IPS-20b (cell line): ENCODE measurements around the gene LSM10.

ENCODE experiments used
- H3K27ac ChIP-seq: one replicate; pipeline ENCODE4 v1.5.1; 2013; ENCODE audit warnings: low read length
- H3K27me3 ChIP-seq: 2 replicates; pipeline ENCODE4 v1.6.1; 2013; ENCODE audit warnings: mild to moderate bottlenecking, low read length, inconsistent platforms; ENCODE audit not compliant: insufficient read depth
- H3K36me3 ChIP-seq: 2 replicates; pipeline ENCODE4 v1.6.1; 2013; ENCODE audit warnings: low read depth, mild to moderate bottlenecking, inconsistent platforms, low read length, moderate library complexity; ENCODE audit not compliant: insufficient read depth
- H3K4me1 ChIP-seq: 2 replicates; pipeline ENCODE4 v1.6.1; 2013; ENCODE audit warnings: mild to moderate bottlenecking, control low read depth, inconsistent platforms, low read length, moderate library complexity; ENCODE audit not compliant: insufficient read depth
- H3K4me3 ChIP-seq: 2 replicates; pipeline ENCODE4 v1.5.1; 2013; ENCODE audit warnings: mild to moderate bottlenecking, low read length, inconsistent platforms
- H3K9ac ChIP-seq: 2 replicates; pipeline ENCODE4 v1.6.1; 2013; ENCODE audit warnings: low read depth, mild to moderate bottlenecking, inconsistent platforms, low read length, moderate library complexity
- H3K9me3 ChIP-seq: 2 replicates; pipeline ENCODE4 v1.6.1; 2013; ENCODE audit warnings: mild to moderate bottlenecking, low read depth, low read length, inconsistent platforms; ENCODE audit not compliant: insufficient read depth

LSM10 gene

DNA sequence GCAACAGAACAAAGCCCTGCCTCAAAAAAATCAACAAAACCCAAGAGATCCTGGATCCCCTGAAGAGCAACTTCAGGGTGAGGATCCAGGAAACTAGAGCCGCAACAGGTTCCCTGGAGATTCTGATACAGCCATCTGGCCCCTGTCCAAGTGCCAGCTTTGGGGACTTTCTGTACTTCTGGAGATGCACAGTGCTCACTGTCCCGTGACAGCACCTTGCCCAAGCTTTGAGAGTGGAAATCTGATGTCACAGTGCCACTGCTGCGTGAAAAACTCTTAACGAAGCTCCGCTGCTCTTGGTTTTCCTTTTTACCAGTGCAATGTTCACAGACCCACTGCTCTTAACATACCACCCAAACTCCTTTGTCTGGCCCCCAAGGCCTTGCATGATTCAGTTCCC is 38.3 kb downstream of the LSM10 start:
- no peak overlapping the region for H3K9ac ChIP-seq
- no peak overlapping the region for H3K27ac ChIP-seq
- H3K4me3 ChIP-seq: no peak overlapping the region
- peaks cover 40% of the 10 kb centered on the region for H3K36me3 ChIP-seq
- no peaks in the 10 kb centered on the region for H3K9me3 ChIP-seq
- no peaks in the 10 kb centered on the region for H3K4me1 ChIP-seq
- no peaks in the 10 kb centered on the region for H3K27me3 ChIP-seq

DNA sequence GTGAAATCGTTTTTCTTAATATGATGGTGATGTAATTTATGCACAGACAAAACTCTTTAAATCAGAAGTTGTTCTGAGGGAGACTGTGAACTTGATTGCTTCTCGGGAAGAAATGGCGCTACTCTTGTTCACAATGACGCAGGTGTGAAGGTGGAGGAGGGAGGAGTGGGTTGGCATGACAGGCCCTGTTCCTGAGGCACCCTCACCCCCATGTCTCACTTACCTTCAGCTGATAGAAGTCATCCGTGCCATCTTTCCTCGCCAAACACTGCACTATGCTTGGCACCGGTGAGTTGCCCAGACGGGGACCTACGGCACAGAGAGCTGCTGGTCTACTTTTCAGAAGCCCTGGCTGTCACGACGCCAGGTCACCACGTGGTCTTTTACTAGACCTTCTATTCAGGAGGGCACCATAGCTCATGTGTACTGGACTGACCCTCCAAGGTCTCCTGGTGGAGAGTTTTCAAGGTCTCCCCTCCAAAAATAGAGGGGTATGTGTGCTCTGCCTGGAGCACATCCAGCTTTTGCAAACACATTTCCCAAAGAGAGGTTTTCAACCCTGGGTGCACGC is 39.1 kb downstream of the LSM10 start:
- Histone ChIP-seq H3K9ac (no peak overlapping the region; the same call in 1 of the 2 replicates), H3K9me3 (no peaks in the 10 kb centered on the region), H3K36me3 (peaks cover 46% of the 10 kb centered on the region), H3K27me3 (no peaks in the 10 kb centered on the region), H3K4me1 (no peaks in the 10 kb centered on the region), H3K27ac (no peak overlapping the region), H3K4me3 (no peak overlapping the region)

DNA sequence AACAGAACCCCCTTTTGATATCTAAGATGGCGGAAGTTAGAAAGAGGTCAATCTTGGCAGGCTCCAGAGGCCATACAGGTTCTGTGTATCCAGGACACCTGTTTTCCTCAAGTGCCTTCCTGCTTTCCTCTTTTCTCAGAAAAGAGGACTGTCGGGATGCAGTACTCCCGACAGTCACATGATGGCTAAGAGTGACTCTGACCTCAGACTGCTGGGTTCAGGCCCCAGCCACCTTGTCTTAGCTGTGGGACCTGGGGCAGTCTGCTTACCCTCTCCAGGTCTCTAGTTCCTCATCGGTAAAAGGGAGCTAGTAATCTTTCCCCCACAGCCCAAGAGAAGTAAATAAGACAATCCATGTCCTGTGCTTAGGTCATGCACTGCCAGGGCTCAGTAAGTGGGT is 41.9 kb downstream of the LSM10 start:
- H3K4me1 ChIP-seq: peaks cover 7% of the 10 kb centered on the region; the same call in 1 of the 2 replicates
- no peak overlapping the region for H3K9ac ChIP-seq
- H3K27me3 ChIP-seq: no peaks in the 10 kb centered on the region
- no peaks in the 10 kb centered on the region for H3K9me3 ChIP-seq
- peaks cover 42% of the 10 kb centered on the region for H3K36me3 ChIP-seq
- no peak overlapping the region for H3K4me3 ChIP-seq
- no peak overlapping the region for H3K27ac ChIP-seq

GRCh38 chr1:36354486-36354885 is 43.2 kb downstream of the LSM10 start:
- Histone ChIP-seq H3K9me3 (no peaks in the 10 kb centered on the region), H3K4me1 (peaks cover 7% of the 10 kb centered on the region; the same call in 1 of the 2 replicates), H3K27ac (no peak overlapping the region), H3K36me3 (peaks cover 38% of the 10 kb centered on the region), H3K27me3 (no peaks in the 10 kb centered on the region), H3K9ac (no peak overlapping the region), H3K4me3 (no peak overlapping the region)

DNA sequence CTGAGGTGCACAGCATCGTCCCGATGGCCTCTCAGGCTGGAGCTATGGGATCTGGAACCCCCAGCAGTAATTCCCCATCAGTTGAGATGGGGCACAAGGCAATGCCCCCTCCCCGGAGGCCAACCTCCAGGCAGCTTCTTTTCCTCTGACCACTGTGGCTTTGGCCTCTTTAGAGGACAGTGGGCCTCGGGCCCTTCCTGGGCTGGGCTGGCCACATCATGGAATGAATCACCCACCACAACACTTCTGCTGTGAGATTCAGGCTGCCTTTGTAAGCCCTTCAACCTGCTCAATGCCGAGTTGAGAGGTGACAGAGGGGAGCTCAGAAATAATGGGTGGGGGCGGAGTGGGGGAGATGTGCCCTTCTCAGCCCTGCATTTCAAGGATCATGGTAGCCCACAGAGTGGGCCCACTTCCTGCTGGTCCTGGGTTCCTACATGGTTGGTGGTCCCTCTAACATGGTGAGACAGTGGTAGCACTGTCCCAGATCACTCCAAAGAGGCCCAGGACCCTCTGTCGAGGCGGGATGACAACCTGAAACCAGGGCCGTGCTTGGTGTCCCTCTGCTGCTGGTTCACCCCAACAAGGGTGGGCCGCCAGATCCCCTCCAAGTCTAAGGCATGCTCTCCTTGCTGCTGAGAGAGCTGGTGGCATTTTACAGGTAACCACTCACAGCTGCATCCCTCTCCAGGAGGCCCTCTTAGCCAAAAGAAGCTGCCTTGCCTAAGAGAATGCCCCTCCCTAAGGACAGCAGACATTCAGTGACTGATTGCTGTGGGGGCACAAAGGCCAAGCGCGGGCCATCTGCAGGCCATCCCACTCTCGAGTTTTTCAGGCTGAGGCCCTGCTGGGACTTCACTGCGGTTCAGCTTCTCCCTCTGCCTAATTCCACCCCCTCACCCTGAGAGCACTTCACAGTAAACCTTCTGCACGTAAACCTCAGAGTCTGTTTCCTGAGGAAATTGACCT is 44.5 kb downstream of the LSM10 start:
- Histone ChIP-seq H3K27me3 (no peaks in the 10 kb centered on the region), H3K36me3 (peaks cover 44% of the 10 kb centered on the region), H3K9me3 (no peaks in the 10 kb centered on the region), H3K4me3 (no peak overlapping the region), H3K4me1 (peaks cover 7% of the 10 kb centered on the region; the same call in 1 of the 2 replicates), H3K9ac (no peak overlapping the region), H3K27ac (no peak overlapping the region)

DNA sequence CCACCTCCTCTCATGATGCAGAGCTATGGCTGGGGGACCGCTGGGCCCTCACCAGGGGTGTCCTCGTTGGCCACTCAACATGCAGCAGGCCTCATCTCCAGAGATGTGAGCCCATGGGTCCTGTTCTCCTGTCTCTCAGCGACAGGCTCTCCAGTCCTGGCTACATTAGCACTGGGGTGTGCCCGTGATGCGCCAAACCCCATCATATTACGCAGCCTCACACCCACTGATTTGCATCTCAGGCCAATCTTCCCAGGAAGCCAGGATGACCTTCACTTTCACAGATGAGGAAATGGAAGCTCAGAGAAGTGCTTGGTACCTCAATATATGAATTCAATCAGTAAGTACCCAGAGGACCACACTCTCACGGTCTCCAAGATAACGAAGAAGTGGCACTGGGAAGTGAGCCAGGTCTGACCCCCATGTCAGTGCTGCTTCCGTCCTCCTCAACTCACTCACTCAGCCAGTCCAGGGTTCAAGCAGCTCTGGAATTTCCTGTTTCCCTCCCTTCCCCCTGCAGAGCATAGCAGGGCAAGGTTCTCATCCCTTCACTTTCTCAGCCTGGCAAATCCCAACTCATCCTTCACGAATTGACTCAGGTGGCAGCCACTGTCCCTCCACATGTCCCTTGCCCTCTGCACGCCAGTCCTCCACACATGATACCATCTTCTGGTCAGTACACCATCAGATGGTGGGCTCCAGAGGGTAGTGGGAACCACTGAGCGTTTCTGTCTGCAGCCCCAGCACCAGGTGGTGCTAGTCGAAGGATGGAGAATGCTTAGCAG is 45.4 kb downstream of the LSM10 start:
- H3K4me3 ChIP-seq: no peak overlapping the region
- H3K4me1 ChIP-seq: peaks cover 7% of the 10 kb centered on the region; the same call in 1 of the 2 replicates
- H3K9me3 ChIP-seq: no peaks in the 10 kb centered on the region
- H3K9ac ChIP-seq: no peak overlapping the region
- H3K27me3 ChIP-seq: no peaks in the 10 kb centered on the region
- H3K27ac ChIP-seq: no peak overlapping the region
- H3K36me3 ChIP-seq: peaks cover 47% of the 10 kb centered on the region

DNA sequence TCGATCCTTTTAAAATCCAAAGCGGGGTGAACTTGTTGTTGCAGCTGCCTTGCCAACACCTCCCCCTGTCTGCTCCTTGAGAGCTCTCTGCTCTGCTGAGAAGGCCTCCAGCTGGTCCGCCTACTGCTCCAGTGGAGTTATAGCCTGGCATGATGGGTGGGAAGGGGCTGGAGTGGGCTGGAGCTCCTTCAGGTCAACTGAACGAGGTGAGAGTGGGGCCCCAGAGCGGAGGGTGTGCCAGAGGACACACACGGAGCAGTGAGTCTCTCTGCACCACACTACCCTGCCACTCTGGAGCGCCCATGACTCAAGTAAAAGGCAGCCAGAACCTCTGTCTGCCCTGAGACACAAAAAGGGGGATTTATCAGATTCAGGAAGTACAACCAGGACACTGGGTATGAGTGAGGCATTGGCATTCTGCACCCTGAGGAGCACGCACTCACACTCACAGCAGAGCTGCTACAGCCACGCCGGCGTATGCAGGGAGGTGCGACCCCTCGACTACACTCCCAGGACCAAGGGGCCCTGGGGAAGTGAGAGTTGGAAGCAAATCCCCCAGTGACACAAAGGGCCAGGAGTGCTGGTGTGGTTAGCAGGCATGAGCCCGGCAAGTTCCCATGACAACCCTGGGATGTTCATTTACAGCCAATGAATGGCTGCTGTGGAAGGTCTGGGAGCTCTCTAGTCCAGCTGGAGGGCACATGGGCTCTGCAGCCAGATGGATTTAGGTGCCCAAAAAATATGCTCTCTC is 46.3 kb downstream of the LSM10 start:
- no peak overlapping the region for H3K9ac ChIP-seq
- H3K4me3 ChIP-seq: no peak overlapping the region
- no peaks in the 10 kb centered on the region for H3K27me3 ChIP-seq
- H3K27ac ChIP-seq: no peak overlapping the region
- H3K4me1 ChIP-seq: peaks cover 7% of the 10 kb centered on the region; the same call in 1 of the 2 replicates
- H3K36me3 ChIP-seq: peaks cover 48% of the 10 kb centered on the region
- H3K9me3 ChIP-seq: no peaks in the 10 kb centered on the region

DNA sequence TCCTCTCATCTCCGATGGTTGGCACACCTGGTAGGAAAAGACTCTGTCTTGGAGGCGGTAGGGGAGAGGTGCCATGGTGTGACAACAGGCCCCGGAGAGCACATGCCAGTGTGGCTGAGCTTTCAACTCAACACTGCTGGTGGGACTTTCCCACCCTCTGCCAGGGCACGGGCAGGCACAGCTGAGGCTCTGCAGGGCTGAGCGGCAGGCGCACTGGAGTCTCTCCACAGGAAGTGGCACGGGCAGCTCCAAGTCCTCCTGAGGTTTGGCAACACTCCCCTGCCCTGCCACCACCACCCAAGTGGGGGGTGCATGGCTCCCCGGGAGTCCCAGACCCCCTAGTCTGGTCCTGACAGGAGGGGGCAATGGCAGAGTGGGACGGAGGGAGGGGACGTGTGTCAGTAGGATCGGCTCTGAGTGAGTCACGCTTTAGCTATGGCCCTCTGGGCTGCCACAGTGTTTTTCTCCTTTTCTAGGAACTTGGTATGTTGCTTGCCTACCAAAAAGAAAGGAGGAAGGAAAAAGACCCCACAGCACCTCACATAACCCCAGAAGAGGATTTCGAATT is 47.0 kb downstream of the LSM10 start:
- Histone ChIP-seq H3K36me3 (peaks cover 51% of the 10 kb centered on the region), H3K4me1 (peaks cover 7% of the 10 kb centered on the region; the same call in 1 of the 2 replicates), H3K27ac (no peak overlapping the region), H3K9ac (no peak overlapping the region), H3K9me3 (no peaks in the 10 kb centered on the region), H3K27me3 (no peaks in the 10 kb centered on the region), H3K4me3 (no peak overlapping the region)

DNA sequence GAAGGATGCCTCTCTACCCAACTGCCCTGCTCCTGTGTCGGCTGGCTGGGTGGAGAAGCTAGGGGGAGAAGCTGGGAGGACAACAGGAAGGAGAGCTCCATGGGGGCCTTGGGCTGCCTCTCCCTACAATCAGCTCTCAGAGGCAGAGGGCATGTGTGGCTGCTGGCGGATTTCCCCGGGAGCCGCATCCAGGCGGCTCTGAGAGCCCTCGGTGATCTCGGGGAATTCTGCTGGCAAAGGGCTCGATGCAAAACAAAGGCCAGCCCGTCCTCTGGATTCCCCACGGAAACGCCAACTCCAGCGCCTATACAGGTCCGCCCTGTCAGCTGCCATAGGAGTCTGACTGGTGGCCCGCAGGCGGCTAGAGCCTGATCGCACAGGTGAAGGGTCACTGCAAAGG is 47.9 kb downstream of the LSM10 start:
- Histone ChIP-seq H3K4me3 (no peak overlapping the region), H3K9me3 (no peaks in the 10 kb centered on the region), H3K36me3 (peaks cover 50% of the 10 kb centered on the region), H3K27ac (no peak overlapping the region), H3K27me3 (no peaks in the 10 kb centered on the region), H3K9ac (no peak overlapping the region), H3K4me1 (peaks cover 7% of the 10 kb centered on the region; the same call in 1 of the 2 replicates)

GRCh38 chr1:36349241-36349671 is 48.5 kb downstream of the LSM10 start:
- Histone ChIP-seq H3K9ac (no peak overlapping the region), H3K4me3 (no peak overlapping the region), H3K9me3 (no peaks in the 10 kb centered on the region), H3K27me3 (no peaks in the 10 kb centered on the region), H3K27ac (no peak overlapping the region), H3K36me3 (peaks cover 44% of the 10 kb centered on the region), H3K4me1 (peaks cover 7% of the 10 kb centered on the region; the same call in 1 of the 2 replicates)
